T-helper 2 cell treated with Interferon-gamma antibody and Interleukin-4, amounts not matched to agents 5 μg/mL and 100 μg/mL, for 36 hours (primary cell): Measurements from ENCODE around the gene GALK1.
A peak's percentile ranks its signal among the peaks of the same experiment; 100 is the strongest.

Experiments
- DNase-seq: peaks from one replicate; pipeline ENCODE4 v3.0.0; 2021; ENCODE audit warnings: low spot score
- H3K27ac Mint-ChIP-seq: one replicate; pipeline ENCODE4 v1.8.0; 2021; ENCODE audit warnings: mild to moderate bottlenecking, mixed read lengths
- H3K27me3 Mint-ChIP-seq: one replicate; pipeline ENCODE4 v1.8.0; 2021; ENCODE audit warnings: low read depth, mixed read lengths
- H3K36me3 Mint-ChIP-seq: one replicate; pipeline ENCODE4 v1.8.0; 2021; ENCODE audit warnings: low read depth, mixed read lengths
- H3K4me1 Mint-ChIP-seq: one replicate; pipeline ENCODE4 v1.8.0; 2021; ENCODE audit warnings: low read depth, mixed read lengths
- H3K4me3 Mint-ChIP-seq: one replicate; pipeline ENCODE4 v1.8.0; 2022; ENCODE audit warnings: mild to moderate bottlenecking, moderate library complexity, mixed read lengths
- H3K9me3 Mint-ChIP-seq: one replicate; pipeline ENCODE4 v1.8.0; 2021; ENCODE audit warnings: mixed read lengths

The GALK1 gene

GRCh38 chr17:75753514-75754377, 11.2 kb downstream of the GALK1 start:
- no peaks in the 10 kb centered on the region for H3K9me3 Mint-ChIP-seq

GRCh38 chr17:75752802-75753513, 12.0 kb downstream of the GALK1 start:
- DNase-seq = no peak
- Mint-ChIP-seq H3K4me3 (peak overlapping the region; percentile 63), H3K9me3 (no peaks in the 10 kb centered on the region), H3K36me3 (no peaks in the 10 kb centered on the region), H3K4me1 (peaks cover 14% of the 10 kb centered on the region), H3K27ac (no peak overlapping the region), H3K27me3 (no peaks in the 10 kb centered on the region)

More at GRCh38 chr17:75753514-75754377, 11.2 kb downstream of the GALK1 start:
- Mint-ChIP-seq H3K4me1 (peaks cover 14% of the 10 kb centered on the region), H3K36me3 (no peaks in the 10 kb centered on the region), H3K4me3 (peak overlapping the region; percentile 63), H3K27me3 (no peaks in the 10 kb centered on the region), H3K27ac (no peak overlapping the region)
- DNase-seq = peak; percentile 75

- H3K36me3 Mint-ChIP-seq = no peaks in the 10 kb centered on the region
- DNase-seq = no peak
- peaks cover 17% of the 10 kb centered on the region for H3K4me1 Mint-ChIP-seq
- H3K27ac Mint-ChIP-seq = no peak overlapping the region
- peaks cover 3% of the 10 kb centered on the region for H3K27me3 Mint-ChIP-seq
- no peak overlapping the region for H3K4me3 Mint-ChIP-seq
- no peaks in the 10 kb centered on the region for H3K9me3 Mint-ChIP-seq
These were observed 12.6 kb downstream of the GALK1 start for GRCh38 chr17:75752405-75752709.

- H3K27ac Mint-ChIP-seq = no peak overlapping the region
- H3K36me3 Mint-ChIP-seq = no peaks in the 10 kb centered on the region
- H3K4me1 Mint-ChIP-seq = peaks cover 17% of the 10 kb centered on the region
- H3K9me3 Mint-ChIP-seq = no peaks in the 10 kb centered on the region
- H3K4me3 Mint-ChIP-seq = no peak overlapping the region
- peaks cover 3% of the 10 kb centered on the region for H3K27me3 Mint-ChIP-seq
- no peak for DNase-seq
These were observed 13.2 kb downstream of the GALK1 start for GRCh38 chr17:75751676-75752404.

GRCh38 chr17:75750661-75751423, 14.2 kb downstream of the GALK1 start:
- Mint-ChIP-seq H3K27me3 (peaks cover 3% of the 10 kb centered on the region), H3K27ac (no peak overlapping the region), H3K36me3 (no peaks in the 10 kb centered on the region), H3K4me1 (peaks cover 17% of the 10 kb centered on the region), H3K4me3 (no peak overlapping the region), H3K9me3 (no peaks in the 10 kb centered on the region)
- no peak for DNase-seq

GRCh38 chr17:75749545-75750389, 15.2 kb downstream of the GALK1 start:
- Mint-ChIP-seq H3K27me3 (peaks cover 3% of the 10 kb centered on the region), H3K4me1 (peaks cover 15% of the 10 kb centered on the region), H3K9me3 (no peaks in the 10 kb centered on the region), H3K36me3 (no peaks in the 10 kb centered on the region), H3K27ac (no peak overlapping the region), H3K4me3 (no peak overlapping the region)
- DNase-seq = peak; percentile 83

GRCh38 chr17:75748706-75749105, 16.3 kb downstream of the GALK1 start:
- DNase-seq = no peak
- H3K27me3 Mint-ChIP-seq = peaks cover 3% of the 10 kb centered on the region
- no peak overlapping the region for H3K4me3 Mint-ChIP-seq
- peaks cover 12% of the 10 kb centered on the region for H3K4me1 Mint-ChIP-seq
- no peaks in the 10 kb centered on the region for H3K9me3 Mint-ChIP-seq
- no peaks in the 10 kb centered on the region for H3K36me3 Mint-ChIP-seq
- H3K27ac Mint-ChIP-seq = no peak overlapping the region

- Mint-ChIP-seq H3K4me3 (no peak overlapping the region), H3K27ac (no peak overlapping the region), H3K9me3 (no peaks in the 10 kb centered on the region), H3K36me3 (no peaks in the 10 kb centered on the region), H3K4me1 (peaks cover 3% of the 10 kb centered on the region), H3K27me3 (peaks cover 3% of the 10 kb centered on the region)
- DNase-seq = no peak
These were observed 21.3 kb downstream of the GALK1 start for GRCh38 chr17:75743625-75744206.

- Mint-ChIP-seq H3K27me3 (no peaks in the 10 kb centered on the region), H3K36me3 (no peaks in the 10 kb centered on the region), H3K4me3 (no peak overlapping the region), H3K4me1 (peaks cover 9% of the 10 kb centered on the region), H3K9me3 (no peaks in the 10 kb centered on the region), H3K27ac (no peak overlapping the region)
- DNase-seq = no peak
These were observed 22.7 kb downstream of the GALK1 start for GRCh38 chr17:75742337-75742736.

GRCh38 chr17:75740631-75741077, 24.3 kb downstream of the GALK1 start:
- H3K27ac Mint-ChIP-seq = no peak overlapping the region
- no peak overlapping the region for H3K4me3 Mint-ChIP-seq
- no peak for DNase-seq
- H3K36me3 Mint-ChIP-seq = no peaks in the 10 kb centered on the region
- peaks cover 9% of the 10 kb centered on the region for H3K4me1 Mint-ChIP-seq
- no peaks in the 10 kb centered on the region for H3K27me3 Mint-ChIP-seq
- H3K9me3 Mint-ChIP-seq = no peaks in the 10 kb centered on the region

GRCh38 chr17:75740215-75740614, 24.8 kb downstream of the GALK1 start:
- Mint-ChIP-seq H3K36me3 (no peaks in the 10 kb centered on the region), H3K4me1 (peaks cover 9% of the 10 kb centered on the region), H3K27me3 (no peaks in the 10 kb centered on the region), H3K4me3 (no peak overlapping the region), H3K9me3 (no peaks in the 10 kb centered on the region), H3K27ac (no peak overlapping the region)
- DNase-seq = no peak

GRCh38 chr17:75739801-75740200, 25.2 kb downstream of the GALK1 start:
- Mint-ChIP-seq H3K4me1 (peaks cover 9% of the 10 kb centered on the region), H3K27ac (no peak overlapping the region), H3K4me3 (no peak overlapping the region), H3K9me3 (no peaks in the 10 kb centered on the region), H3K27me3 (no peaks in the 10 kb centered on the region), H3K36me3 (no peaks in the 10 kb centered on the region)
- no peak for DNase-seq
